Breast epithelium (tissue), 3 donors: Measurements from ENCODE around the gene ULBP2.

Experiments
- POLR2A ChIP-seq: fragments of 450-650 bp; IDR thresholded peaks from one replicate; pipeline ENCODE4 v1.6.1; 2016; ENCODE audit warnings: antibody characterized with exemption, mild to moderate bottlenecking, moderate library complexity
- POLR2AphosphoS5 ChIP-seq, 3 donors: sonication (generic); formaldehyde crosslinking; IDR thresholded peaks; one replicate each; pipeline ENCODE4 v1.6.1; 2017; ENCODE audit warnings: antibody characterized with exemption in 3 of 3
- TF ChIP-seq, protein P1 (sequence below), 3 donors: fragments of 450-650 bp; IDR thresholded peaks; one replicate each; pipeline ENCODE4 v1.5.1; 2016 to 2017; ENCODE audit warnings: antibody characterized with exemption in 3 of 3, mild to moderate bottlenecking in 3 of 3, moderate library complexity in 3 of 3

DNA sequence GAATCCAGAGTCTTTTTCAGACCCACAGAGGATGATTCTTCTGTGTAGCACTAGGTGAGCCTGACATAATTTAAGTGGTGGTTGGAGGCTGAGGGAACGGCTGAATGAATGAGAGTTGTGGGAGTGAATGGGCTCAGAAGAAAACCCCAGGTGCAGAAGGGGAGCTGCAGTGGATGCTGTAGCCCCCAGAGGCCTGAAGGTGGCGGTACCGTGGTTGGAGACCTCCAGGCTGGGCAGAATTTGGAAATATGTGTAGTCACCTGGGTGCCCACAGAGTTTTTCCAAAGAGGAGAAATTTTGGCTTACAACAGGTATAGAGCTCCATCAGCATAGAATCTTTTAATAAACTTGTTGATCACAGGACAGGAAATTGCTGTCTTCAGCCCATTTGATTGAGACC is 12.4 kb upstream of the ULBP2 start:
- TF ChIP-seq, protein P1, sequence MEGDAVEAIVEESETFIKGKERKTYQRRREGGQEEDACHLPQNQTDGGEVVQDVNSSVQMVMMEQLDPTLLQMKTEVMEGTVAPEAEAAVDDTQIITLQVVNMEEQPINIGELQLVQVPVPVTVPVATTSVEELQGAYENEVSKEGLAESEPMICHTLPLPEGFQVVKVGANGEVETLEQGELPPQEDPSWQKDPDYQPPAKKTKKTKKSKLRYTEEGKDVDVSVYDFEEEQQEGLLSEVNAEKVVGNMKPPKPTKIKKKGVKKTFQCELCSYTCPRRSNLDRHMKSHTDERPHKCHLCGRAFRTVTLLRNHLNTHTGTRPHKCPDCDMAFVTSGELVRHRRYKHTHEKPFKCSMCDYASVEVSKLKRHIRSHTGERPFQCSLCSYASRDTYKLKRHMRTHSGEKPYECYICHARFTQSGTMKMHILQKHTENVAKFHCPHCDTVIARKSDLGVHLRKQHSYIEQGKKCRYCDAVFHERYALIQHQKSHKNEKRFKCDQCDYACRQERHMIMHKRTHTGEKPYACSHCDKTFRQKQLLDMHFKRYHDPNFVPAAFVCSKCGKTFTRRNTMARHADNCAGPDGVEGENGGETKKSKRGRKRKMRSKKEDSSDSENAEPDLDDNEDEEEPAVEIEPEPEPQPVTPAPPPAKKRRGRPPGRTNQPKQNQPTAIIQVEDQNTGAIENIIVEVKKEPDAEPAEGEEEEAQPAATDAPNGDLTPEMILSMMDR (IDR thresholded peaks at IDR 0.05), result no peak
- TF ChIP-seq POLR2AphosphoS5 (IDR thresholded peaks at IDR 0.05) (no peak), POLR2A (no peak)
